GF-D8 (cell line): ENCODE results near the gene CDIPT.
"Not testable (repeated sequence)": the region's sequence is repeated elsewhere in the genome, so short reads cannot be mapped to it uniquely, and the experiment has no call there.

Experiments
- DNase-seq: peaks from one replicate; lab custom pipeline; 2025; lab: John Stamatoyannopoulos, UW

CDIPT gene

DNA sequence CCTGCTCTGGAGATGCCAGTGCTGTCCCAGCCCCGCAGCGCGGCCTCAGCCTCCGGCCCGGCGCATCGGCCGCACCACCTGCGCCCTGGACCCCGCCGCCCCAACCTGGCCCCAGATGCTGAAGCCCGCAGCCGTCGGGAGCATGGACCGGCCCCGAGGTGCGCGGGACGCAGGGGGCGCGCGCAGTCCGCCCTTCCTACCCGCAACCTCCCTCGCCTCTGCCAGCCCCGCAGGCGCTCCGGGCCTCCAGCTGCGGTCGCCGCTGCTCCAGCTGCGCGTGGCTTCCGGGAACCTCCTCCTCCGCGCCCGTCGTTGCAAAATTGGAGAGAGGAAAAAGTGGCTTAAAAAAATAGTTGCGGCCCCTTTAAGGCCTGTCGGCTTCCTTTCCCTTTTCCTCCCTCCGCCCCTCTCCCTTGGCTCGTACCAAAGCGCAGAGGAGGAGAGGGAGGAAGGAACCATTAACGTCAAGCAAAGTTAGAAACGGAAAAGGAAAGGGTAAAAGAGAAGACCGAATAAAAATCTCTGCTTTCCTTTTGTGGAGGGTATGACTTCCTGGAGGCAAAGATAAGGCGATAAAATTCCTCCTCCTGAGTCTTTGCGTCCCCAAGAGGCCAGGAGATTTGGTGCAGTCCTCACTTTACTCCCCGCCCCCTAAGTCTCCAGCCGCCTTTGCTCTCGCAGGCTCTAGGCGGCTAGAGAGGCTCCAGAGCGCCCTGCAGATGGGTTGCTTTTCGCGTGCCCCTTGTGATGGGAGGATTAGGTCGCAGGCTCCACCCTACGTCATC lies at the start of gene CDIPT:
Gene CDIPT (minus strand): TSS at position 343 of the 785 bp plus-strand sequence. CDS start 369 bp downstream, outside the sequence.
- DNase-seq = peak; percentile 89

DNA sequence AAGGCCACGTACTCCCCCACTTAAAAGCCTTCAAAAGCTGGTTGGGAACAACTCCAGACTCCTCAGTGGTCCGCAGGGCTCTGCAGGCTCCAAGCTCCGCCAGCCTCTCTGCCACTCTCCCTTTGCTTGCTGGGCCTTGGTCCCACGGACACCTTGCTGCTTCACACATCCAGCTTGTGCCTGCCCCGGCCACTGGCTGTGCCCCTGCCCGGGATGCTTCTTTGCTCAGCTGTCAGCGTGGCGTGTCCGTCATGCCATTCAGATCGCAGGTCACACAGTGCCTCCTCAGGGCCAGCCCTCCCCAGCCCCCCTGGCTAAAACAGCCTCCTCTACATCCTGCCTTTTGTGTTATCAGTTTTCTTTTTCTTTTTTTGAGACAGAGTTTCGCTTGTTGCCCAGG lies 49.1 kb upstream of the CDIPT start:
- DNase-seq = no peak

DNA sequence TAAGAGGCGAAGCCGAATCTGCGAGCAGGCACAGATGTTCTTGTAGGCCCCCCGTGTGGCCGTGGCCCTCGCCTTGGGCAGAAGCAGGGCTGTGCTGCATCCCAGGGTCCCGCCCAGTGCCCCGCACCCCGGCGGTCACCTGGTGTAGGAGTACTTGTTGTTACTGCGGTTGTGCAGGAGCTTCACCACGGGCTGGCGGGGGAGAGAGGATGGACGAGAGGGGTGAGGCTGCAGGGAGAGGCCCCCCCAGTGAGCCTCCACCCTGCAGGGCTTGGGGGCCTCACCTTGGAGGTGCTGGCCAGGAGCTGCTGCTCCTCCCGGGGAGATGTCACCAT lies 48.6 kb upstream of the CDIPT start:
- DNase-seq = no peak

- DNase-seq = no peak
Measured at GRCh38 chr16:29910819-29911675, 48.0 kb upstream of the CDIPT start.

DNA sequence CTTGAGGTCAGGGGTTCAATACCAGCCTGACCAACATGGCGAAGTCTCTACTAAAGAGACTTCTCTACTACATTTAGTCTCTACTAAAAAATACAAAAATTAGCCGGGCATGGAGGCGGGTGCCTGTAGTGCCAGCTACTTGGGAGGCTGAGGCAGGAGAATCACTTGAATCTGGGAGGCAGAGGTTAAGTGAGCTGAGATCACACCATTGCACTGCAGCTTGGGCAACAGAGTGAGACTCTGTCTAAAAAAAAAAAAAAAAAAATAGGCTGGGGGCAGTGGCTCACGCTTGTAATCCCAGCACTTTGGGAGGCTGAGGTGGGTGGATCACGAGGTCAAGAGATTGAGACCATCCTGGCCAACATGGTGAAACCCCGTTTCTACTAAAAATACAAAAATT lies 46.8 kb upstream of the CDIPT start:
- DNase-seq = not testable (repeated sequence)

- no peak for DNase-seq
Measured at GRCh38 chr16:29909391-29909790, 46.4 kb upstream of the CDIPT start.

DNA sequence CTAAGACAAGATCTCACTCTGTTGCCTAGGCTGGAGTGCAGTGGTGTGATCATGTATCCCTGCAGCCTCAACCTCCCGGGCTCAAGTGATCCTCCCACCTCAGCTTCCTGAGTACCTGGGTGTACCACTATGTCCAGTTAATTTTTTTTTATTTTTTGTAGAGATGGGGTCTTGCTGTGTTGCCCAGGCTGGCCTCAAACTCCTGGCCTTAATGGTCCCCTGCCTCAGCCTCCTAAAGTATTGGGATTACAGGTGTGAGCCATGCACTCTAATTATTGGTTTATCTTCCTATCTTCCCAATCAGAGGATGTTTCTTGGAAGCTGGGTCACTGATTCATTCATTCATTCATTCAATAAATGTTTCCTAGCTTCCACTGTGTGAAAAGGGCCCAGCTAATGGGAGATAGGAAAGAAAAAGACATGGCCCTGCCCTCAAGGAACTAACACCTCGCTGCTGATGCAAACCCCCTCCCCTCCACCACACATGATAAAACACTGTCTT lies 45.7 kb upstream of the CDIPT start:
- DNase-seq = no peak

GRCh38 chr16:29907973-29908372 lies 44.9 kb upstream of the CDIPT start:
- no peak for DNase-seq

GRCh38 chr16:29906520-29907244 lies 43.7 kb upstream of the CDIPT start:
- DNase-seq = no peak

GRCh38 chr16:29905668-29906067 lies 42.6 kb upstream of the CDIPT start:
- no peak for DNase-seq

DNA sequence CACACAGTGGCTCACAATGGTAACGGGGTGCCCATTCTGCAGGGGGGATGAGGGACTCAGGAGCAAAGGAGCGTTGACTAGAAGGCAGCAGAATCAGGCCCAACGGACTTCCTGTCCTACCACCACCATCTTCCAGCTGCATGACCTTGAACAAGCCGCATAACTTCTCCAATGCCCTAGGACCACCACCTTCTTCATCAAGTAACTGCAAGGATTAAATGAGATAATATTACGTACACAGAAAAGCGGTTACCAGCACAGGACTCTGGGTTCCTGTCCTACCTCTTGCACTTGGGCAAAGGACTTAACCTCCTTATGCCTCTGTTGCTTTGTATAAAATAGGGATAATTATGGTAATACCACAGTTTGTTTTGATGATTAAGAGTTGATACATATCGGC lies 41.9 kb upstream of the CDIPT start:
- no peak for DNase-seq

- DNase-seq = no peak
Measured at GRCh38 chr16:29903590-29903989, 40.6 kb upstream of the CDIPT start.

- DNase-seq = no peak
Measured at GRCh38 chr16:29901607-29901945, 38.5 kb upstream of the CDIPT start.

DNA sequence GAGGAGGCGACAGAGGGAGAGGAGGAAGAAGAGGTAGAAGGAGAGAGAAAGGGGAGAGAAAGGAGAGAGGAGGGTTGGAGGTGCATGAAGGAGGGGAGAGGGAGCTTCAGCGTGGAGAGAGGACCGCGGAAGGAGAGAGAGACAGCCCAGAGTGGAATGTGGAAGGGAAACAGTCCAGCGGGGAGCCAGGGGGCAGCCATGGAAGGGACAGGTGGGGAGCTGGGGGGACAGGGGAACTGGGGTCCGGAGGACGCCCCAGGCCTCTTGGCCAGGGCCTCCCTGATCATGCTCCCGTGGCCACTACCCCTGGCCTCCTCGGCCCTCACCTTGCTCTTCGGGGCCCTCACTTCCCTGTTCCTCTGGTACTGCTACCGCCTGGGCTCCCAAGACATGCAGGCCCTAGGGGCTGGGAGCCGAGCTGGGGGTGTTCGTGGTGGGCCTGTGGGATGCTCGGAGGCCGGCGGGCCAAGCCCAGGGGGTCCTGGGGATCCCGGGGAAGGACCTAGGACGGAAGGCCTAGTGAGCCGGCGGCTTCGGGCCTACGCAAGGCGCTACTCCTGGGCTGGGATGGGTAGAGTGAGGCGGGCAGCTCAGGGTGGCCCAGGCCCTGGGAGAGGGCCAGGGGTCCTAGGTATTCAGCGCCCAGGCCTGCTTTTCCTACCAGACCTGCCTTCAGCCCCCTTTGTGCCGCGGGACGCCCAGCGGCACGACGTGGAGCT lies 38.0 kb upstream of the CDIPT start:
- no peak for DNase-seq

- no peak for DNase-seq
Measured at GRCh38 chr16:29900102-29900887, 37.3 kb upstream of the CDIPT start, which contains the start of gene ASPHD1. Gene ASPHD1, plus strand, starts transcription at chr16:29900488. Its CDS starts 484 bp downstream, at chr16:29900972.

- DNase-seq = no peak
Measured at GRCh38 chr16:29899516-29900101, 36.6 kb upstream of the CDIPT start, which contains the start of gene SEZ6L2. Gene SEZ6L2, minus strand, starts transcription at chr16:29899550. Its CDS starts 531 bp downstream, at chr16:29899019.

GRCh38 chr16:29898804-29899515 lies 35.9 kb upstream of the CDIPT start:
- no peak for DNase-seq

GRCh38 chr16:29898135-29898803 lies 35.2 kb upstream of the CDIPT start:
- DNase-seq = no peak

- no peak for DNase-seq
Measured at GRCh38 chr16:29897333-29897732, 34.3 kb upstream of the CDIPT start.
